MV-4-11 (cell line): ENCODE results near the gene DEPP1.
A peak's percentile ranks its signal among the peaks of the same experiment; 100 is the strongest.

Experiments used
- DNase-seq: peaks from one replicate; lab custom pipeline; 2025; lab: John Stamatoyannopoulos, UW

DEPP1 gene

GRCh38 chr10:44979281-44980191, 927 bp upstream of the DEPP1 start:
- no peak for DNase-seq

DNA sequence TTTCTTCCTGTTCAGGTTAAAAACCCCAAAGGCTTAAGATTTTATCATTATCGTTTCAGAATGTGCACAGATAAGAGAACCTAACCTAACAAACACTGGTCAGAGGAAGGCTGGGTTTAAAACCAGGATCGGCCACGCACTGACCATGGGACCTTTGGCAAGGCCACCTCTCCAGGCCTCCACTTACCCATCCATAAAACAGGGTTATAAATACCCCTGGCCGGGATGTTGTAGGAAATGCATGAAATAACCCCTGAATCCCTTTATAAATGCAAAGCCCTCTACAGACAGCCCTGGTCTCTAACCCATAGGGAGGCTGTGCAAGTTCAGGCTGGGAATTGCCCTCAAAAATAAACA, 418 bp downstream of the DEPP1 start:
- DNase-seq: no peak

DNA sequence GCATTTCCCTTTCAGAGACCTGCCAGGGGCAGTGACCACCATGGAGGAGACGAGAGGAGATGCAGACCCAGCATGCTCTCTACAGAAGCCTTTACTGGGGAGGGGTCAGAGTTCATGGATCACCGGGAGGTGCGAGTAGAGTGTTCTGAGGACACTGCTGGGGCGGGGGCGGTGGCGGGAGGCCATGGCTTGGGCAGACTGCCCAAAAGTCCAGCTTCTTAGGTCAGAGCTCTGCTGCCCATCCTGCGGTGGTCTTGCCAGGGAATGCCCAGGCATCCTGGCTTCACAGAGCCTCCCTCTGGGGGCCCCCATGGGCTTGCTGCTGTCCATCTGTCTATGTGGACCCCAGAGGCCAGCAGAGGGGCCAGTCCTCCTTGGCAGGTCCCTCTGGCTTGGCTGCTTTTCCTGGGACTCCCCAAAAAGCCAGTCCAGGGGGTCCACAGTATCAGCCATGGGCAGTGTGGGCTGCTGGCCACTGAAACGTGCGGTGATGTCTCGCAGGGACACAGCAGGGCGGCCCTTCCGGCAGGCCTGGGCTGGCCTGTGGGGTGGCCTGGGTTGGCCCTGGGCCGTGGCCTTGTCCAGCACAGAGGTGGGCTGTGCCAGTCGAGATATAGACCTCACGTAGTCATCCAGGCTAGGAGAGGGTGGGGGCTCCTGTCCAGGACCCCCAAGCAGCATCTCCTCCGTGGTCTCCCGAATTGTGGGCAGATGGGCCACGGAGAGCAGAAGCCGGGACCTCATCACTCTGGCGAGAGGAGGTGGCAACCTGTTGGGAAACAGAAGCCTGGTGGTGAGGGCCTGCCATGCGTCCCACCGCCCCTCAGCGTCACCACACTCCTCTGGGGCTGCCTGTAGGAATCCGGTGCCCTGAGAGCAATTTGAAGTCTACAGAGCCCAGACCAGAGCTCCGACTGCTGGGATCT, 1.1 kb downstream of the DEPP1 start:
- DNase-seq: no peak

DNA sequence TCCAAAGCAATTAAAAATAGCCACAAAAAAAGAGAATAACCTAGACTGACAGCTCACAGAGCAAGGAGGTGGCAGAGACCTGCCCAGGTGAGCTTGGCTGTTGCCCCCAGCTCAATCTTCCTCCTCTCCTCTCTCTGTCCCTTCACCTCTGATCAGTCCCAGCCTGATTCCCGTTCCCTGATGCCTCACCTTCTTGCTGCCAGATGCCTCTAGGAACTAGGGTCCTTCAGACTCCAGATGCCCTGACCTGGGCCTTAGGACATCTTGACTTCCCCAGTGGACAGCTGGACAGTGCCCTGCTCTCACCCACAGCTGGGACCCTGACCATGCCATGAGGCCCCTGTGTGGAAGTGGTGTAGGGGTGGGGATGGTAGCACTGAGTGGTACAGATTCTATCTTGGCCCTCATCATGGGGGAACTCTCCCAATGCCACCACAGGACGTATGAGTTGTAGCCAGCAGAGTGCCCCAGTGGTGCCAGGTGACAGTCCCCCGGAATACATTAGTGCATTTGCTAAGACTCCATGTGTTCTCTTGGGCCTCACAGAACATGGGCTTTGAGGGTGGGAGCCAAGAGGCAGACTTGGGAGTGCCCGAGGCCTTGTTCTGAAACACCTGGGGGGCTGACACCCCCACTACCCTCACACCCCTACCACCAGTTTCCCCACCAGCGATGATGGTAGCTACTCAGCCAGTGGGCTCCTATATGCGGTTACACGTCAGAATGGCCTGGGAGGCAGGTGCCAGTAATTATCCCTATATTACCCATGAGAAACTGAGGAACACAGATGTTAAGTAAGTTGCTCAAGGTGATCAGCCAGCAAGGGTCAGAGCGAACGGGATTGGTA, 2.0 kb downstream of the DEPP1 start:
- no peak for DNase-seq

- DNase-seq: no peak
Measured at GRCh38 chr10:44975431-44976331, 2.9 kb downstream of the DEPP1 start.

GRCh38 chr10:44974628-44975430, 3.8 kb downstream of the DEPP1 start:
- DNase-seq: peak; percentile 35

- DNase-seq: no peak
Measured at GRCh38 chr10:44974082-44974627, 4.5 kb downstream of the DEPP1 start.

DNA sequence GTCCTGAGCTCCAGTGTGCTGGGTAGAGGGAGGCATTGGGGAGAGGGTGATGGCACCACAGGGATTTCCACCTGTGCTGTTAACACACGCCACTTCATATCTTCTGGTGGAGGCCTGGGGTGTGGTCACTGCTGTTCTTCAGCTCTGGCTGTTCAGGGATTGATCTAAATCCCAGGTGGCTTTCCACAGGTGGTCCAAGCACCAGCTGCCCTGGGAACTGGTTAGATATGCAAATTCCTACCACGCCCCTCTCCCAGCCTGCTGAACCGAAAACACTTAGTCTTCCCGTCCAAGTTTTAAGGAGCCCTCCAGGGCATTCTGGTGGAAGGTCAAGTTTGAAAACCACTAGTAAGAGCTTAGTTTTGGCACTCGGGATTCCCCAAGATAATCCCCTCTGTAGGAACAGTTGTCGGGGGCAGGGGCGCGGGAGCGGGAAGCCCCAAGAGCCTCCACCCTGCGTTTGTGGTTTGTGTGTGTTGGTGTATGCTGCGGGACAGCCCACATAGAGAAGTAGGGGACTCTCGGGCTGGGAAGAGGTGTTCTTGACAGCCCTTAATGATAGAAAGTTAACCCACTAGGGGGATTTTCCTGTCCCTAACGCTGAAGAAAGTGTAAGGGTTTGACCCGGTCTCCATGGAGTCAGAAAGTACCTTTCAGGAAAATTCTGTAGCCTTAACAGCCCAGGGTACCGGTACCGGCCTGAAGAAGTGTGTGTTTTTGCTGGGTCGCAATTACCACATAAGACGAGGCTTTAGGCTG, 5.1 kb downstream of the DEPP1 start:
- DNase-seq: peak; percentile 46

DNA sequence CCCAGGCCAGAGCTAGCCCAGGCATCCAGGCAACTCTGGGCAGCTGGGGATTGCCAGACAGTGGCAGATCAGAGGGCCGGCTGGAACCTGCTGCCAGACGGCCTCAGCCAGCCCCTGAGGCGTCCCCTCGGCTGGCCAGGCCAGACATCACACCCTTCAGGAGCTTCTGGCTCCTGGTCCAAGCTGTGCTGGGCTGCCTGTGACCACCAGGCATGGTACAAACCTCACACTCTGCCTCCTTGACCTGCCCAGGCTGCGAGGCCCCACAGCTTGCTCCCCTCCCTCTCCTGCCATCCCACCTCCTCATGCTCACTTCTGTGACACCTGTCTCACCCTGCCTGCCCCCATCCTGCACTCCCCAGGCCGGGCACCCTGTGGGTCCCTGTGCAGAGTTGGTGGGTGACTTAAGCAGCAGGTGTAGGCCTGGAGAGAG, 5.7 kb downstream of the DEPP1 start:
- DNase-seq: no peak

DNA sequence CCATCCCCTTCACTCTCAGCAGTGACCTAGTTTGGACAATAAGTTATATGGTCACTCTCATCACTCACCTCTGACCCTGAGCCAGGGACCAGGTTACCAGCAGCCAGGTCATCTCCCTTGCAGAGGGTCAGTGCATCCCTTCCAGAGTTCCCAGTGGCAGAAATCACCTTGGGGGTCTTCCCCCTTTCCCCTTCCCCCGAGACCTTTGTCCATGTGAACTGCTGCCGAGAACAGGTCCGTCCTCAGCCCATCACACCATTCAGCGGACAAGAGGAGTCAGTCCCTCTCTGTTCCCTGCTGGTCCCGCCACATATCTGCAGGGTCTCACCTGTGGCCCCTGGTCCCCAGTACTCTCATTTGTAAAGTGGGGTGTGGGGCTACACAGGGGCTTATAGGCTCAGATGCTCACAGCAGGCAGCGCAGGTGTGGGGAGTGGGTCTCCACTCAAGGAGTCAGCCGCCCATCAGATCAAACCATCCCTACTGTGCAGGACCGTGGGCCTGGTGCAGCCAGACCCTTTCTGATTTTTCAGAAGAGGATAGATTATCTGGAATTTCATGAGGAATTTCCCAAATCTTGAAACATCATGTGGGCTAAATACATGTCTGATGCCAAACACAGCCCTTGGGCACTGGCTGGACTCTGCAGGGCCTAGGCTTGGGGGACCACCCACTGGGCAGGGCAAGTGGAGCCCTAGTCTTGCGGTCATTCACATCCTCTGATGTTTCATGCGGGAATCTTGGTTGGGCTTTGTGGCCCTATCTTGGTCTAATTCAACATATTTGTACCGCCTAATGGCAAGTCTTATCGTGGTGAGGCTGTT, 6.5 kb downstream of the DEPP1 start:
- no peak for DNase-seq

GRCh38 chr10:44971434-44971833, 7.2 kb downstream of the DEPP1 start:
- DNase-seq: no peak

GRCh38 chr10:44970812-44971395, 7.7 kb downstream of the DEPP1 start:
- DNase-seq: no peak

GRCh38 chr10:44969854-44970253, 8.8 kb downstream of the DEPP1 start:
- DNase-seq: no peak

GRCh38 chr10:44968500-44969400, 9.9 kb downstream of the DEPP1 start:
- peak; percentile 81 for DNase-seq

DNA sequence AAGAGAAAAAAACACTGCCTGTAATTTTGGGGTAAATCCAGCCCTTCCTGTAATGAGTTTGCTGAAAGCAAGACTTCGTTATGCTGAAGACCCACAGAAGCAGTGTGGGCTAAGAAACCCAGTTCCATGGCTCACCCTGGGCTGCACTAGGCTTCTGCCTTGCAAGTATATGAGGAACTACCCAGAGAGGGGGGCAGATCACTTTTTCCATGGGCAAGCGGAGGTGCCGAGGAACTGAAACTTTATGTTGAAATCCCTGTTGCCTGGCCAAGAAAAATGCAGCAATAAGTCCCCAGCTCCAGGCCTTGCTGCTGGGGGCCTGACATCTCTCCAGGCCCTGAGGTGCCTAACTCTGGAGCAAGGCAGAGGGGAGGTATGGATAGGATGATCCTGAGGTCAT, 10.5 kb downstream of the DEPP1 start:
- peak; percentile 100 for DNase-seq

DNA sequence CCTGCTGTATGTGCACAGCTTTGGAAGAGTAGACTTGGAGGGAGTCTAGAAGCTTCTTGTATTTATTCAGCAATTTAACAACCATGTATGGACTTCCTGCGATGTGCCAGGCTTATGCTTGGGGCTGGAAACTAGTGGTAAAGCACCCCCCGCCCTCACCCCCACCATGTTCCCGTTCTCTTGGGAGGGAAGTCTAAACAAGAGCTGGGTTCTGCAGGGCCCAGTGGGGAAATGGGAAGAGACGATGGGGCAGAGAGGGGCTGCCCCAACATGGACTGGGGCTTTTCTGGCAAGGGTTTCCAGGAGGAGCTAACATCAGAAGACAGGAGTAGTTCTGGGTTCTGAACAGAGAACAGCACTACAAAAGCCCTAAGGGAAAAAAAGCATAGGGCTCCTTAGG, 11.0 kb downstream of the DEPP1 start:
- DNase-seq: peak; percentile 75
